Measurements from ENCODE around the gene PIN4. TPM values are rescaled to one million over a fixed set of nuclear protein-coding genes. Genes with fewer than 3 reads are reported as not detected.
"Not testable (repeated sequence)": the region's sequence is repeated elsewhere in the genome, so short reads cannot be mapped to it uniquely, and the experiment has no call there.

The PIN4 gene
- total RNA-seq, 2 experiments from 2014 or later = 9.3 to 9.5 TPM

GRCh38 chrX:72216973-72217372 is 35.4 kb downstream of the PIN4 start:
- H3K36me3 Mint-ChIP-seq = peaks cover 11% of the 10 kb centered on the region
- no peak overlapping the region for H3K4me3 Mint-ChIP-seq
- no peak overlapping the region for H3K27ac Mint-ChIP-seq
- no peak for DNase-seq
- POLR2A ChIA-PET = no interaction called here
- no peaks in the 10 kb centered on the region for H3K4me1 Mint-ChIP-seq
- H3K9me3 Mint-ChIP-seq = no peaks in the 10 kb centered on the region
- H3K27me3 Mint-ChIP-seq = no peaks in the 10 kb centered on the region
- no peak for ATAC-seq (ENCODE audit: low read depth)

- H3K4me3 Mint-ChIP-seq; DNase-seq; H3K9me3 Mint-ChIP-seq; H3K4me1 Mint-ChIP-seq; ATAC-seq (ENCODE audit: low read depth); H3K27ac Mint-ChIP-seq; POLR2A ChIA-PET; H3K27me3 Mint-ChIP-seq: not testable (repeated sequence)
- peaks cover 20% of the 10 kb centered on the region for H3K36me3 Mint-ChIP-seq
Observed at GRCh38 chrX:72220375-72220774, 38.8 kb downstream of the PIN4 start.

GRCh38 chrX:72230290-72230689 is 48.7 kb downstream of the PIN4 start:
- Mint-ChIP-seq H3K36me3 (peaks cover 23% of the 10 kb centered on the region), H3K27me3 (no peaks in the 10 kb centered on the region), H3K4me1 (peaks cover 6% of the 10 kb centered on the region), H3K9me3 (no peaks in the 10 kb centered on the region), H3K4me3 (no peak overlapping the region), H3K27ac (no peak overlapping the region)
- no peak for DNase-seq
- POLR2A ChIA-PET = no interaction called here
- no peak for ATAC-seq (ENCODE audit: low read depth)

GRCh38 chrX:72236841-72237240 is 55.3 kb downstream of the PIN4 start:
- Mint-ChIP-seq H3K4me1 (peaks cover 13% of the 10 kb centered on the region), H3K36me3 (peaks cover 9% of the 10 kb centered on the region), H3K9me3 (no peaks in the 10 kb centered on the region), H3K27ac (no peak overlapping the region), H3K27me3 (no peaks in the 10 kb centered on the region), H3K4me3 (no peak overlapping the region)
- DNase-seq (no peak), ATAC-seq (ENCODE audit: low read depth) (no peak)
- POLR2A ChIA-PET = no interaction called here

GRCh38 chrX:72238183-72238582 is 56.6 kb downstream of the PIN4 start:
- peak overlapping the region; percentile 87 for H3K4me3 Mint-ChIP-seq

GRCh38 chrX:72238721-72239475 is 57.3 kb downstream of the PIN4 start, which contains the start of gene ERCC6L:
ERCC6L (minus strand) TSS chrX:72239027; CDS start chrX:72238911, 116 bp downstream.
- Mint-ChIP-seq H3K27ac (peak within 1 kb of the TSS; percentile 64), H3K27me3 (no peaks in the 10 kb centered on the region), H3K4me3 (peak within 1 kb of the TSS; percentile 87), H3K9me3 (no peaks in the 10 kb centered on the region), H3K36me3 (peaks cover 9% of the 10 kb centered on the region), H3K4me1 (peaks cover 13% of the 10 kb centered on the region)
- POLR2A ChIA-PET = interaction anchor here (0.7 to 1.5 kb wide), 6 partner anchors 30 to 333 kb away, joined by 3 to 16 read pairs (median 4); partner anchors contain the start of genes PIN4 and RPS4X
- DNase-seq (peak; percentile 87), ATAC-seq (ENCODE audit: low read depth) (peak; percentile 99)

More at GRCh38 chrX:72238183-72238582, 56.6 kb downstream of the PIN4 start:
- DNase-seq (no peak), ATAC-seq (ENCODE audit: low read depth) (no peak)
- Mint-ChIP-seq H3K27me3 (no peaks in the 10 kb centered on the region), H3K4me1 (peaks cover 13% of the 10 kb centered on the region), H3K36me3 (peaks cover 9% of the 10 kb centered on the region), H3K9me3 (no peaks in the 10 kb centered on the region), H3K27ac (peak overlapping the region; percentile 32)
- POLR2A ChIA-PET = interaction anchor here (0.7 to 1.5 kb wide), 6 partner anchors 31 to 334 kb away, joined by 3 to 16 read pairs (median 4); partner anchors contain the start of genes PIN4 and RPS4X

- H3K4me3 Mint-ChIP-seq = no peak overlapping the region
- H3K36me3 Mint-ChIP-seq = peaks cover 5% of the 10 kb centered on the region
- no peak for DNase-seq
- no peak for ATAC-seq (ENCODE audit: low read depth)
- no peak overlapping the region for H3K27ac Mint-ChIP-seq
- H3K9me3 Mint-ChIP-seq = no peaks in the 10 kb centered on the region
- H3K27me3 Mint-ChIP-seq = no peaks in the 10 kb centered on the region
- POLR2A ChIA-PET = no interaction called here
- H3K4me1 Mint-ChIP-seq = peaks cover 9% of the 10 kb centered on the region
Observed at GRCh38 chrX:72240976-72241375, 59.4 kb downstream of the PIN4 start.

GRCh38 chrX:72243472-72243871 is 61.9 kb downstream of the PIN4 start:
- Mint-ChIP-seq H3K36me3 (no peaks in the 10 kb centered on the region), H3K4me3 (no peak overlapping the region), H3K4me1 (peaks cover 3% of the 10 kb centered on the region), H3K27ac (no peak overlapping the region), H3K9me3 (no peaks in the 10 kb centered on the region), H3K27me3 (no peaks in the 10 kb centered on the region)
- ATAC-seq (ENCODE audit: low read depth) (no peak), DNase-seq (no peak)
- POLR2A ChIA-PET = interaction anchor here (1.0 kb wide), 1 partner anchor 34 kb away, joined by 4 read pairs; the partner anchor contains the start of gene RPS4X

- Mint-ChIP-seq H3K4me3 (no peak overlapping the region), H3K27me3 (no peaks in the 10 kb centered on the region), H3K27ac (no peak overlapping the region), H3K4me1 (no peaks in the 10 kb centered on the region), H3K36me3 (no peaks in the 10 kb centered on the region), H3K9me3 (no peaks in the 10 kb centered on the region)
- DNase-seq (peak; percentile 30), ATAC-seq (ENCODE audit: low read depth) (no peak)
- POLR2A ChIA-PET = no interaction called here
Observed at GRCh38 chrX:72245461-72246089, 64.0 kb downstream of the PIN4 start.

- POLR2A ChIA-PET = no interaction called here
- Mint-ChIP-seq H3K27me3 (no peaks in the 10 kb centered on the region), H3K9me3 (no peaks in the 10 kb centered on the region), H3K27ac (no peak overlapping the region), H3K4me3 (no peak overlapping the region), H3K4me1 (no peaks in the 10 kb centered on the region), H3K36me3 (no peaks in the 10 kb centered on the region)
- no peak for DNase-seq
- ATAC-seq (ENCODE audit: low read depth) = no peak
Observed at GRCh38 chrX:72247206-72247942, 65.8 kb downstream of the PIN4 start.

Other genes starting within 250 kb of the PIN4 start
- 1 to 10 TPM; 2.4 to 3.0 TPM for gene RTL5, start 49.8 kb upstream of the PIN4 start, total RNA-seq
- 1 to 10 TPM; 7.9 to 8.2 TPM for gene ERCC6L, start 57.3 kb downstream of the PIN4 start, total RNA-seq
- gene RPS4X, start 95.5 kb downstream of the PIN4 start, total RNA-seq = 100 to 1,000 TPM; 895 to 956 TPM
- gene CITED1, start 124.2 kb downstream of the PIN4 start, total RNA-seq = under 1 TPM in 1 of 2 experiments, not detected in 1; 0.40 TPM